ENCODE results near the gene SELENOF. TPM values are rescaled to one million over a fixed set of nuclear protein-coding genes. Genes with fewer than 3 reads are reported as not detected.

Gene SELENOF
- total RNA-seq, 2 experiments from 2014 or later: 137 to 147 TPM

DNA sequence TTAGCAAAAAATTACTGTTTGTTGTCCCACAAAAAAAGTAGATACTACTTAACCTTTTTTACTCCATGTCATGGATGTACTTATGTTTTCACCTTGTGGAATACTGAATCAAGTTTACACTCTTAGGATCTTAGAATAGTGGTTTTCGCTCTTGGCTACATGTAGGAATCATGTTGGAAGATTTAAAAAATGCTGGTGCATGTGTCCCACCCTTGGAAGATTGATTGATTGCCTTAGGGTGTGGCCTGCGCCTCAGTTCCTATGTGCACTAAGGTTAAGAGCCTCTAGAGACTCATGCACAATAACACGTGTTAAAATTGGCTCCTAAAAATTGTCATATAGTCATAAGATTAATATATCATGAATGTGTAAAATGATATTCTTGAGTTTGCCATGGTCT lies 25.5 kb upstream of the SELENOF start:
- CTCF ChIA-PET: interaction anchor here (1.0 kb wide), 1 partner anchor 146 kb away, joined by 3 read pairs; no protein-coding TSS in a partner anchor
- Mint-ChIP-seq H3K9me3 (ENCODE audit: insufficient read depth) (no peaks in the 10 kb centered on the region), H3K4me3 (no peak overlapping the region), H3K4me1 (ENCODE audit: low read depth) (no peaks in the 10 kb centered on the region), H3K36me3 (ENCODE audit: low read depth) (no peaks in the 10 kb centered on the region), H3K27me3 (ENCODE audit: low read depth) (no peaks in the 10 kb centered on the region), H3K27ac (no peak overlapping the region)
- POLR2A ChIA-PET: no interaction called here
- DNase-seq (no peak), ATAC-seq (no peak)

GRCh38 chr1:86938855-86939254 lies 24.9 kb upstream of the SELENOF start:
- Mint-ChIP-seq H3K27ac (no peak overlapping the region), H3K27me3 (ENCODE audit: low read depth) (no peaks in the 10 kb centered on the region), H3K36me3 (ENCODE audit: low read depth) (no peaks in the 10 kb centered on the region), H3K4me1 (ENCODE audit: low read depth) (peaks cover 2% of the 10 kb centered on the region), H3K4me3 (no peak overlapping the region), H3K9me3 (ENCODE audit: insufficient read depth) (no peaks in the 10 kb centered on the region)
- CTCF ChIA-PET: no interaction called here
- no peak for DNase-seq
- POLR2A ChIA-PET: no interaction called here
- no peak for ATAC-seq

DNA sequence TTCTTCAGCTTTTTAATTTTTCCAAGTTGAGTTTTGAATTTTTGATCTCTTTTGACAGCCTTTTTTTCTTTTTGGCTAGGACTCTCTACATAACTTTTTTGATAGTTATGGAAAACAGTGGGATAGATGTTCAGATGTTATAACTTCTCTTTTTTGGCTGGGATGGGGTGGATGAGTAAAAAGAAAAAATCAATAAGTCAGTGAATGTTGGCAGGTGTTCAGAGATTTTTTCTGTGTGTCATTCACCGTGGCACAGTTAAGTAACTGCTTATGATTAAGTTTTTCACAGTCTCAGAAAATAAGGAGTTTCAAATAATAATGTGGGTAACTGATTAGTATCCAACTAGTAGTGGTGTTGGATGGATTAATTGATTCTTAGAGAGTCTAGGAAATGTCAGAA lies 24.5 kb upstream of the SELENOF start:
- DNase-seq: no peak
- no peaks in the 10 kb centered on the region for H3K27me3 Mint-ChIP-seq (ENCODE audit: low read depth)
- no peak overlapping the region for H3K4me3 Mint-ChIP-seq
- no peak overlapping the region for H3K27ac Mint-ChIP-seq
- peaks cover 4% of the 10 kb centered on the region for H3K4me1 Mint-ChIP-seq (ENCODE audit: low read depth)
- ATAC-seq: no peak
- no peaks in the 10 kb centered on the region for H3K36me3 Mint-ChIP-seq (ENCODE audit: low read depth)
- H3K9me3 Mint-ChIP-seq (ENCODE audit: insufficient read depth): no peaks in the 10 kb centered on the region
- ChIA-PET CTCF (no interaction called here), POLR2A (no interaction called here)

GRCh38 chr1:86933562-86934377 lies 19.8 kb upstream of the SELENOF start:
- H3K36me3 Mint-ChIP-seq (ENCODE audit: low read depth): no peaks in the 10 kb centered on the region
- ATAC-seq: no peak
- no peaks in the 10 kb centered on the region for H3K27me3 Mint-ChIP-seq (ENCODE audit: low read depth)
- no peak overlapping the region for H3K27ac Mint-ChIP-seq
- H3K4me1 Mint-ChIP-seq (ENCODE audit: low read depth): peaks cover 4% of the 10 kb centered on the region
- ChIA-PET CTCF (interaction anchor here (0.9 to 1.3 kb wide), 2 partner anchors 20 to 149 kb away, joined by 3 to 4 read pairs; partner anchors contain the start of genes HS2ST1 and SELENOF), POLR2A (interaction anchor here (1.2 kb wide), 1 partner anchor 18 kb away, joined by 5 read pairs; no protein-coding TSS in a partner anchor)
- no peak overlapping the region for H3K4me3 Mint-ChIP-seq
- DNase-seq: no peak
- H3K9me3 Mint-ChIP-seq (ENCODE audit: insufficient read depth): no peaks in the 10 kb centered on the region

DNA sequence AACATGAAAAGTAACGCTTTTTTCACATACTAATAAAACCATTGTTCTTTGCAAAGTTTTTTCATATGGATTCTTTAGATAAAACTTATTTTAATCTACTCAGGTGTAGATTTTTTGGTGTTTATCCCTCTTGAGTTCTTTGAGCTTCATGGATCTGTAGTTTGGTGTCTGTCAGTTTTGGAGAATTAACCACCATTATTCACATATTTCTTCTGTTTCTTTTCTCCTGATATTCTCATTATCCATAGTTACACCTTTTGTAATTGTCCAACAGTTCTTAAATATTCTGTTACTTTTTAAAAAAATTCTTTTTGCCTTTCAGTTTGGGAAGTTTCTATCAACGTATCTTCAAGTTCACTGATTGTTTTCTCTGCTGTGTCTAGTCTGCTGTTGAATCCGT lies 19.1 kb upstream of the SELENOF start:
- ChIA-PET CTCF (interaction anchor here (1.3 kb wide), 1 partner anchor 19 kb away, joined by 4 read pairs; the partner anchor contains the start of genes HS2ST1 and SELENOF), POLR2A (interaction anchor here (1.2 kb wide), 1 partner anchor 17 kb away, joined by 5 read pairs; no protein-coding TSS in a partner anchor)
- ATAC-seq (no peak), DNase-seq (no peak)
- no peaks in the 10 kb centered on the region for H3K36me3 Mint-ChIP-seq (ENCODE audit: low read depth)
- H3K27me3 Mint-ChIP-seq (ENCODE audit: low read depth): no peaks in the 10 kb centered on the region
- H3K4me3 Mint-ChIP-seq: no peak overlapping the region
- peaks cover 4% of the 10 kb centered on the region for H3K4me1 Mint-ChIP-seq (ENCODE audit: low read depth)
- no peaks in the 10 kb centered on the region for H3K9me3 Mint-ChIP-seq (ENCODE audit: insufficient read depth)
- no peak overlapping the region for H3K27ac Mint-ChIP-seq

DNA sequence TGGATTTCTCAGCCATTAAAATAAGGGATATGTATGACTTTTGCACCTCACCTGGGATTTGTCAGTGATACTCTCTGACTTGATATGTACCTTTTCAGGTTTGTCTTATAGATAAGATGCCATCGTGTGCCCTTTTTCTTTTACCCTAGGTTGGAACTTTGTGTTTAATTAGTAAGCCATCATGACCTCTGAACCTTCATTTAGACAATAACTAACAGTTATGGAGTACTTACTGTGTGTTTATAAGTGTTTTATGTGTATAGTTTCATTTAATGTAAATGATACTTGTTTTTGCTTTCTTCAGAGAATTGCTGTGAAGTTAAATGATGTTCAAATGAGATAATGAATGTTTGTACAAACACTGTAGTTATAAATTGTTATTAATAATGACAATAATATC lies 14.9 kb upstream of the SELENOF start:
- Mint-ChIP-seq H3K4me3 (no peak overlapping the region), H3K9me3 (ENCODE audit: insufficient read depth) (peaks cover 20% of the 10 kb centered on the region), H3K4me1 (ENCODE audit: low read depth) (peaks cover 15% of the 10 kb centered on the region), H3K36me3 (ENCODE audit: low read depth) (peaks cover 25% of the 10 kb centered on the region), H3K27ac (no peak overlapping the region), H3K27me3 (ENCODE audit: low read depth) (no peaks in the 10 kb centered on the region)
- DNase-seq (no peak), ATAC-seq (no peak)
- ChIA-PET CTCF (no interaction called here), POLR2A (no interaction called here)

DNA sequence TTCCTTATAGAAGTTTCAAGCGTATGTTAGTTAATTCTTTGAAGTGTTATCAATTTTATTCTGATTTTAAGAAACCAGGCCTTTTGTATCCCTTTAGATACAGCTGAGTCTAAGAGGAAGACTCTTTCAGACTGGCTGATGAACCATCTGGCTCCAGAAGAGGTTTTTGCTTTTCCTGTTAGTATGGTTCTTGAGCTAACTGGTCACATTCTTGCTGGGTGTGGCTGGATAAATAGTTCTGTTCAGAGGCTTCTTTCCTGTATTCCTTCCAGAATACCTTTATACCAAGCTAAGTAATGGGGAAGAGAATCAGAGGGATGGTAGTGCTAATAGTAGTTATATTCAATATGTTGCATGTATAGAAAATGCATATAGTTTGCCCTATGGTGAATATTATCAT lies 13.0 kb upstream of the SELENOF start:
- peaks cover 37% of the 10 kb centered on the region for H3K36me3 Mint-ChIP-seq (ENCODE audit: low read depth)
- ChIA-PET CTCF (no interaction called here), POLR2A (no interaction called here)
- ATAC-seq (no peak), DNase-seq (no peak)
- H3K27me3 Mint-ChIP-seq (ENCODE audit: low read depth): no peaks in the 10 kb centered on the region
- H3K4me3 Mint-ChIP-seq: no peak overlapping the region
- no peak overlapping the region for H3K27ac Mint-ChIP-seq
- H3K4me1 Mint-ChIP-seq (ENCODE audit: low read depth): peaks cover 14% of the 10 kb centered on the region
- peaks cover 29% of the 10 kb centered on the region for H3K9me3 Mint-ChIP-seq (ENCODE audit: insufficient read depth)

DNA sequence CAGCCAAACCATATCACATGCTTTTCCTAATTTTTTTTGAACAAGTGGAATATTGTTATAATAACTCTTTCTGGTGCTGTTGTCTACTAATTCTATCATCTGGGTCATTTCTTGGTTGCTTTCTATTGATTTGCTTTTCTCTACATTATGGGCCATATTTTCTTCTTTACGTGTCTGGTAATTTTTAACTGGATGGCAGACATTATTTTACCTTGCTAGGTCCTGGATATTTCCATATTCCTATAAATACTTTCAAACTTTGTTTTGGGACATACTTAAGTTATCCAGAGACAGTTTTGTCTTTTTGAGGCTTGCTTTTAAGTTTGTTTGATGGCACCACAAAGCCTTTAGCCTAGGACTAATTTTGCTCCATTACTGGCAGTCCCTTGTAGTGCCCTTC lies 11.8 kb upstream of the SELENOF start:
- ATAC-seq: no peak
- no peaks in the 10 kb centered on the region for H3K27me3 Mint-ChIP-seq (ENCODE audit: low read depth)

GRCh38 chr1:86924324-86924960 lies 10.5 kb upstream of the SELENOF start:
- no peak for ATAC-seq
- ChIA-PET POLR2A (no interaction called here), CTCF (interaction anchor here (1.0 kb wide), 1 partner anchor 39 kb away, joined by 3 read pairs; no protein-coding TSS in a partner anchor)
- H3K36me3 Mint-ChIP-seq (ENCODE audit: low read depth): peaks cover 39% of the 10 kb centered on the region
- peaks cover 32% of the 10 kb centered on the region for H3K9me3 Mint-ChIP-seq (ENCODE audit: insufficient read depth)
- no peak overlapping the region for H3K27ac Mint-ChIP-seq
- H3K4me1 Mint-ChIP-seq (ENCODE audit: low read depth): peaks cover 14% of the 10 kb centered on the region
- no peaks in the 10 kb centered on the region for H3K27me3 Mint-ChIP-seq (ENCODE audit: low read depth)
- DNase-seq: no peak
- no peak overlapping the region for H3K4me3 Mint-ChIP-seq

More for the DNA sequence above, 11.8 kb upstream of the SELENOF start:
- Mint-ChIP-seq H3K36me3 (ENCODE audit: low read depth) (peaks cover 39% of the 10 kb centered on the region), H3K9me3 (ENCODE audit: insufficient read depth) (peaks cover 32% of the 10 kb centered on the region), H3K4me1 (ENCODE audit: low read depth) (peaks cover 14% of the 10 kb centered on the region), H3K27ac (no peak overlapping the region), H3K4me3 (no peak overlapping the region)
- no peak for DNase-seq
- CTCF ChIA-PET: no interaction called here
- POLR2A ChIA-PET: no interaction called here

DNA sequence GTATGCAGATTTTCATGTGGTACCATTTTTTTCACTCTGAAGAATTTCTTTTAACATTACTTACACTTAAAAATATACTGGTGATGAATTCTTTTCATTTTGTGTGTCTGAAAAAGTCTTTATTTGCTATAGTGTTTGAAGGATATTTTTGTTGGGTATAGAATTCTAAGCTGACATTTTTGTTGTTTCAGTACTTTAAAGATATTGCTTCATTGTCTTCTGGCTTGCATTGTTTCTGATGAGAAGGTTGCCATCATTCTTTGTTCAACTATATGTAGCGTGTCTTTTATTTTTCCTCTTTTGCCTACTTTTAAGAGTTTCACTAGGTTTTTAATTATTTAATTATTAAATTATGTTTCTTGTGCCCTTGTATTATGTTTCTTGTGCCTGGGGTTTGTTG lies 8.5 kb upstream of the SELENOF start:
- no peaks in the 10 kb centered on the region for H3K27me3 Mint-ChIP-seq (ENCODE audit: low read depth)
- H3K36me3 Mint-ChIP-seq (ENCODE audit: low read depth): peaks cover 41% of the 10 kb centered on the region
- ATAC-seq (no peak), DNase-seq (no peak)
- ChIA-PET POLR2A (no interaction called here), CTCF (no interaction called here)
- H3K9me3 Mint-ChIP-seq (ENCODE audit: insufficient read depth): peaks cover 32% of the 10 kb centered on the region
- H3K27ac Mint-ChIP-seq: no peak overlapping the region
- peaks cover 16% of the 10 kb centered on the region for H3K4me1 Mint-ChIP-seq (ENCODE audit: low read depth)
- no peak overlapping the region for H3K4me3 Mint-ChIP-seq

DNA sequence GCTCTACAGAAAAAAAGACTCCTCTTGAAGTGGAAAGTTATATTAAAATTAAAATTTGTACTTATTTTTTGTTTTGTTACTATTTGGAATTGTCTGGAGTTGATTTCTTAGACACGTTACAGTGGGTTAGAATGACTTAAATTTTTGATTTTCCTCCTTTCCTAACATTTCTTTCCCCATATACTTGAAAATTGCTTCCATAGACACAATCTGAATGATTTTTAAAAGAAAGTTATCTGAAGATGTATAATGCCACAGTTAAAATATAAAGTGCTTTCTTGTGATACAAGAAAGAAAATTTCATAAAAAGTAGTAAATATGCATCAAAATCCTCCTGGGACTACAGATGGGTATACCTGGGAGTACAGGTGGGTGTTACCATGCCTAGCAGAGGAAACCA lies 2.8 kb upstream of the SELENOF start:
- Mint-ChIP-seq H3K4me3 (no peak overlapping the region), H3K4me1 (ENCODE audit: low read depth) (peaks cover 21% of the 10 kb centered on the region), H3K36me3 (ENCODE audit: low read depth) (peaks cover 11% of the 10 kb centered on the region), H3K27ac (no peak overlapping the region), H3K9me3 (ENCODE audit: insufficient read depth) (peaks cover 2% of the 10 kb centered on the region), H3K27me3 (ENCODE audit: low read depth) (no peaks in the 10 kb centered on the region)
- CTCF ChIA-PET: interaction anchor here (1.7 to 2.2 kb wide), 2 partner anchors 128 to 167 kb away, joined by 3 to 13 read pairs; no protein-coding TSS in a partner anchor
- POLR2A ChIA-PET: interaction anchor here (0.7 kb wide), 1 partner anchor 66 kb away, joined by 5 read pairs; no protein-coding TSS in a partner anchor
- no peak for DNase-seq
- ATAC-seq: no peak

- H3K36me3 Mint-ChIP-seq (ENCODE audit: low read depth): peaks cover 17% of the 10 kb centered on the region
- no peak for DNase-seq
Measured at GRCh38 chr1:86915737-86916235, 1.9 kb upstream of the SELENOF start.

More at GRCh38 chr1:86915737-86916235, 1.9 kb upstream of the SELENOF start:
- no peaks in the 10 kb centered on the region for H3K9me3 Mint-ChIP-seq (ENCODE audit: insufficient read depth)
- ChIA-PET CTCF (interaction anchor here (0.6 to 4.1 kb wide), 7 partner anchors 51 to 211 kb away, joined by 3 to 25 read pairs (median 4); partner anchors contain the start of gene SH3GLB1), POLR2A (interaction anchor here (0.7 to 4.1 kb wide), 9 partner anchors 16 to 413 kb away, joined by 3 to 40 read pairs (median 5); partner anchors contain the start of genes LMO4 and SH3GLB1)
- H3K4me1 Mint-ChIP-seq (ENCODE audit: low read depth): peaks cover 29% of the 10 kb centered on the region
- no peak for ATAC-seq
- no peak overlapping the region for H3K4me3 Mint-ChIP-seq
- H3K27me3 Mint-ChIP-seq (ENCODE audit: low read depth): no peaks in the 10 kb centered on the region
- H3K27ac Mint-ChIP-seq: no peak overlapping the region

All from activated CD8-positive, alpha-beta T cell treated with anti-CD3 and anti-CD28 coated beads, Interleukin-2, amount 10 ng/mL, durations not matched to agents 7 days and 5 days (primary cell).